Ovary (tissue), 3 donors: ENCODE data around the gene UCHL5.

Source experiments
- EP300 ChIP-seq: sonication (generic); formaldehyde crosslinking; IDR thresholded peaks from one replicate; pipeline ENCODE4 v1.6.1; 2017; ENCODE audit warnings: antibody characterized with exemption
- POLR2A ChIP-seq: fragments of 450-650 bp; IDR thresholded peaks from one replicate; pipeline ENCODE4 v1.6.1; 2017; ENCODE audit warnings: antibody characterized with exemption, mild to moderate bottlenecking, moderate library complexity
- TF ChIP-seq, protein P1 (sequence below), 3 donors: fragments of 450-650 bp in 2 of 3; fragments of 200-600 bp in 1 of 3; IDR thresholded peaks; one replicate each; pipeline versions ENCODE4 v1.5.1 to v1.8.0; 2016 to 2022; ENCODE audit warnings: antibody characterized with exemption in 3 of 3, mild to moderate bottlenecking in 1 of 3
- donor health status: DM: no; HTN: no; CAD: no.

DNA sequence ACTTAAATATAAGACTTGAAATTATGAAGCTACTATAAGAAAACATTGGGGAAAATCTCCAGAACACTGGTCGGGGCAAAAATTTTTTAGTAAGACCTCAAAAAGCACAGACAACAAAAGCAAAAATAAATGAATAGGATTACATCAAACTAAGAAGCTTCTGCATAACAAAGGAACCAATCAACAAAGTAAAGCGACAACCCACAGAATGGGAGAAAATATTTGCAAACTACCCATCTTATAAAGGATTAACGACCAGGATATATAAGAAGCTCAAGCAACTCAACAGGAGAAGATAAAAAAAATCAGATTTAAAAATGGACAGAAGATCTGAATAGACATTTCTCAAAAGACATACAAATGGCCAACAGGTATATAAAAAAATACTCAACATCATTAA is 19.1 kb downstream of the UCHL5 start:
- TF ChIP-seq, protein P1, sequence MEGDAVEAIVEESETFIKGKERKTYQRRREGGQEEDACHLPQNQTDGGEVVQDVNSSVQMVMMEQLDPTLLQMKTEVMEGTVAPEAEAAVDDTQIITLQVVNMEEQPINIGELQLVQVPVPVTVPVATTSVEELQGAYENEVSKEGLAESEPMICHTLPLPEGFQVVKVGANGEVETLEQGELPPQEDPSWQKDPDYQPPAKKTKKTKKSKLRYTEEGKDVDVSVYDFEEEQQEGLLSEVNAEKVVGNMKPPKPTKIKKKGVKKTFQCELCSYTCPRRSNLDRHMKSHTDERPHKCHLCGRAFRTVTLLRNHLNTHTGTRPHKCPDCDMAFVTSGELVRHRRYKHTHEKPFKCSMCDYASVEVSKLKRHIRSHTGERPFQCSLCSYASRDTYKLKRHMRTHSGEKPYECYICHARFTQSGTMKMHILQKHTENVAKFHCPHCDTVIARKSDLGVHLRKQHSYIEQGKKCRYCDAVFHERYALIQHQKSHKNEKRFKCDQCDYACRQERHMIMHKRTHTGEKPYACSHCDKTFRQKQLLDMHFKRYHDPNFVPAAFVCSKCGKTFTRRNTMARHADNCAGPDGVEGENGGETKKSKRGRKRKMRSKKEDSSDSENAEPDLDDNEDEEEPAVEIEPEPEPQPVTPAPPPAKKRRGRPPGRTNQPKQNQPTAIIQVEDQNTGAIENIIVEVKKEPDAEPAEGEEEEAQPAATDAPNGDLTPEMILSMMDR (IDR thresholded peaks at IDR 0.05): no peak
- TF ChIP-seq POLR2A (no peak), EP300 (no peak)
